ENCODE measurements around the gene PIRT. TPM values are rescaled to one million over a fixed set of nuclear protein-coding genes. Genes with fewer than 3 reads are reported as not detected.

Gene PIRT
- total RNA-seq, 1 donor from 2014 or later, result not detected

DNA sequence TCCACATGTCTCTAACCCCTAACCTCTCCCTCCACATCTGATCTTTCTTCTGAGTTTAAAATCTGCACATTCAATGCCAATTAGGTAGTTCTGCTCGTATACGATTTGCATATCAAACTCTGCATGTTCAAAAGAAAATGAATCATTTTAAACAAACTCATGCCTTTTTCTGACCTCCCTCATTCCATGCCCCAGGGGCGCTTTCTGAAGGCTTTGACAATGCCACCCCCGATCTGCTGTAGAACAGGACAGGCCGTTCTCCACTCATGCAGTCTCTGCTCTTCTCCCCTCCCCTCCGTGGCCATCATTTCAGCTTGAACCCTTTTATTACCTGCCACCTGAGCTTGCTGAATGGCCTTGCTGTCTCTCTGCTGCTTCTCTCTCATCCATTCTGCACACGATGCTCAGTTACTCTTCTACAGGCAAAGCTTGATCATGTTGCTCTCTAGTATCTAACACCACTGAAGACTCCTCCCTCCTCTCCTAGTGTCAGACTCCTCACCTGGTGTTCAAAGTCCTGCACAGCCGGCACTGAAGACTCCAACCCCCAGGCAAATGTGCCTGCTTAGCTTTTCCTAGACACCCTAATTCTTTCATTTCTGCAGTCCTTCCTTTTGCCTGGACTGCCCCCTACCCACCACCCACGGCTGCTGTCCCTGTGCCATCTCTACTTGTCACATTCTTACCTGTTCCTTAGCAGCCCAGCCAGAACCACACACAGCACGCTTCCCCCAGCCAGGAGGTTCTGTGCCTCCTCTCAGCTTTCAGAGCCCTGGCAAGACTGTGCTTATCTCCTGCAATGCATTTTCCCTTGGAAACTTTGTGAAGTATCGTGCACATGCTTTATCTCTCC, 40.2 kb downstream of the PIRT start:
- H3K4me1 ChIP-seq, result peaks cover 11% of the 10 kb centered on the region
- H3K27me3 ChIP-seq (ENCODE audit: low read depth), result no peaks in the 10 kb centered on the region
- no peak overlapping the region for H3K4me3 ChIP-seq
- no peak overlapping the region for H3K27ac ChIP-seq (replicated peaks)
- H3K9me3 ChIP-seq (replicated peaks), result no peaks in the 10 kb centered on the region
- no peaks in the 10 kb centered on the region for H3K36me3 ChIP-seq
- intact Hi-C loops (cut with micrococcal nuclease), result no loop called here
- DNase-seq, result no peak
- TF ChIP-seq CTCF (IDR thresholded peaks at IDR 0.05; ENCODE audit: borderline replicate concordance), result no peak

GRCh38 chr17:10793816-10794215, 44.1 kb downstream of the PIRT start:
- Histone ChIP-seq H3K4me1 (peaks cover 19% of the 10 kb centered on the region), H3K27me3 (ENCODE audit: low read depth) (no peaks in the 10 kb centered on the region), H3K9me3 (replicated peaks) (no peaks in the 10 kb centered on the region), H3K27ac (replicated peaks) (no peak overlapping the region), H3K4me3 (no peak overlapping the region), H3K36me3 (no peaks in the 10 kb centered on the region)
- no peak for TF ChIP-seq CTCF (IDR thresholded peaks at IDR 0.05; ENCODE audit: borderline replicate concordance)
- intact Hi-C loops (cut with micrococcal nuclease), result no loop called here
- DNase-seq, result no peak

GRCh38 chr17:10793256-10793655, 44.6 kb downstream of the PIRT start:
- H3K4me3 ChIP-seq, result no peak overlapping the region
- DNase-seq, result no peak

DNA sequence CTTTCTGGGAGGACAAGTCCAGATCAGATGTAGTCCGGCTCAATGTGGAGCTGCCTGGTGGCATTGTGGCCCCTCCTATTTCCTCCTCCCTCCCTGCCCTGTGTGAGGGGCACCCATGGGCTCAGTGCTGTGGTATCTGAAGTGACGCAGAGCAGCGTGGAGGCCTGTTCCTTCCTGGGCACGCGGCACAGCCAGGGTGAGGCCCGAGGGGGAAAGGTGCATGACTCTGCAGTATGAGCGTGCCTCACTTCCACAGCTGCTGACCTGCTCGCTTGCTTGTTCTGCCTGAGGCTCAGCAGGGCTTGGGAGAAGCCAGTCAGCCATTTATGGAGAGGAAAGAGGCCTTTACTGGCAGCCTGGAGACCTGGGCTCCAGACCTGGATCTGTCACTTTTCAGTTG, 45.7 kb downstream of the PIRT start:
- Histone ChIP-seq H3K27me3 (ENCODE audit: low read depth) (no peaks in the 10 kb centered on the region), H3K27ac (replicated peaks) (no peak overlapping the region), H3K4me1 (peaks cover 9% of the 10 kb centered on the region), H3K4me3 (no peak overlapping the region), H3K36me3 (no peaks in the 10 kb centered on the region), H3K9me3 (replicated peaks) (no peaks in the 10 kb centered on the region)
- no peak for TF ChIP-seq CTCF (IDR thresholded peaks at IDR 0.05; ENCODE audit: borderline replicate concordance)
- no peak for DNase-seq
- intact Hi-C loops (cut with micrococcal nuclease), result no loop called here

More at GRCh38 chr17:10793256-10793655, 44.6 kb downstream of the PIRT start:
- Histone ChIP-seq H3K9me3 (replicated peaks) (no peaks in the 10 kb centered on the region), H3K4me1 (peaks cover 17% of the 10 kb centered on the region), H3K27me3 (ENCODE audit: low read depth) (no peaks in the 10 kb centered on the region), H3K27ac (replicated peaks) (no peak overlapping the region), H3K36me3 (no peaks in the 10 kb centered on the region)
- intact Hi-C loops (cut with micrococcal nuclease), result no loop called here
- no peak for TF ChIP-seq CTCF (IDR thresholded peaks at IDR 0.05; ENCODE audit: borderline replicate concordance)

DNA sequence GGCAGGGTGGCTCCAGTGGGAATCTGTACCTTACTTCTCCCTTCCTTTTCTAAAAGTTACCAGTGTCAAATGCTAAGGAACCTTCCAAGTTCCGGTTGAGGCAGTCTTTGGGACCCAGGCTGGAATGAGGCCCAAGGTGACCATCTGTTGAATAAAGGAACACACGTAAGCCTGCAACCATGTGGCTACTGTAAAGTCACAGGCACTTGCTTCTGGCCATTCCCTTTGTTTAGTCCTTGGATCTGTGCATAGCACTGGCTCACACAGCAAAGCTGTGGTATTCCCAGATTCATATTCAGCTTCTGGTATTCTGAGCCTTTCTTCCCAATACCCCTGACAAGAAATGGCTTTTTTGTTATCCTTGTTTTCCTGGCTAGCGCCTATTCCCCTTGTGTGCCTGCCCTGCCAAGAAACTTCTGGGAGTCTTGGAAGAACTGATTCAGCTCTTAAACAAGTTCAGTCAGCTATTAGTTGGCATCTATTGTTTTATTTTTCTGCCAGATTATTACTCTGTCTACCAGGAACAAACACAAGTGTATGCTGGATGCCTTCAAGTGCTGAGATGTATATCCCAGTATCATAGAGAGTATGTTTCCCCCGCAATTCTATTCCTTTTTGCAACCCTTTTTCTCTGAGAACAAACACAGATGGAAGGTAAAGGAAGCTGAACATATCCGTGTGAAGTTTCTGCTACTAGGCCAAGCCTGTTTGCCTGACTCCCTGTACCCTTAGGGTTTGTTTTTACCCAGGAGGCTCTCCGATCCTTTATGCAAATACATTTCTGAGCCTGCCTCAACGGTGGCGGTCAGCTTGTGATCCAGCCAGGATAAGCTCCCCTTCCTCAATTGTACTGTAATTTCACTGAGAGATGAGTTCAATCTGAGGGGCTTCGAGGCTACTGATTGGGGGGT, 47.1 kb downstream of the PIRT start:
- no peaks in the 10 kb centered on the region for H3K9me3 ChIP-seq (replicated peaks)
- H3K4me1 ChIP-seq, result peaks cover 9% of the 10 kb centered on the region
- intact Hi-C loops (cut with micrococcal nuclease), result no loop called here
- no peak for TF ChIP-seq CTCF (IDR thresholded peaks at IDR 0.05; ENCODE audit: borderline replicate concordance)
- no peaks in the 10 kb centered on the region for H3K36me3 ChIP-seq
- no peak overlapping the region for H3K27ac ChIP-seq (replicated peaks)
- H3K27me3 ChIP-seq (ENCODE audit: low read depth), result no peaks in the 10 kb centered on the region
- DNase-seq, result no peak
- H3K4me3 ChIP-seq, result no peak overlapping the region

Measured in left ventricle myocardium inferior (tissue), 1 donor.